SHP77 treated with DMSO at 0.1 percent for 48 hours (cell line): Measurements from ENCODE around the gene PRDM1.

Experiments
- DNase-seq: peaks from one replicate; lab custom pipeline; 2025; lab: John Stamatoyannopoulos, UW

Gene PRDM1

GRCh38 chr6:106116125-106116832, 30.1 kb downstream of the PRDM1 start:
- DNase-seq: no peak

- no peak for DNase-seq
Measured at GRCh38 chr6:106117579-106117978, 31.4 kb downstream of the PRDM1 start.

- no peak for DNase-seq
Measured at GRCh38 chr6:106118835-106119431, 32.8 kb downstream of the PRDM1 start.

- DNase-seq: no peak
Measured at GRCh38 chr6:106119546-106119945, 33.4 kb downstream of the PRDM1 start.

GRCh38 chr6:106120006-106120405, 33.9 kb downstream of the PRDM1 start:
- no peak for DNase-seq

- DNase-seq: no peak
Measured at GRCh38 chr6:106120406-106120805, 34.3 kb downstream of the PRDM1 start.

- no peak for DNase-seq
Measured at GRCh38 chr6:106122306-106122918, 36.3 kb downstream of the PRDM1 start.

- DNase-seq: no peak
Measured at GRCh38 chr6:106122938-106123656, 37.0 kb downstream of the PRDM1 start.

- no peak for DNase-seq
Measured at GRCh38 chr6:106124015-106124414, 37.9 kb downstream of the PRDM1 start.

GRCh38 chr6:106124437-106125430, 38.6 kb downstream of the PRDM1 start:
- no peak for DNase-seq

- no peak for DNase-seq
Measured at GRCh38 chr6:106125925-106126435, 39.8 kb downstream of the PRDM1 start.

GRCh38 chr6:106126482-106126881, 40.3 kb downstream of the PRDM1 start:
- no peak for DNase-seq

GRCh38 chr6:106128981-106129781, 43.0 kb downstream of the PRDM1 start:
- no peak for DNase-seq

- DNase-seq: no peak
Measured at GRCh38 chr6:106132153-106132698, 46.1 kb downstream of the PRDM1 start.

GRCh38 chr6:106133040-106133439, 46.9 kb downstream of the PRDM1 start:
- DNase-seq: no peak

- no peak for DNase-seq
Measured at GRCh38 chr6:106134087-106134770, 48.1 kb downstream of the PRDM1 start.

GRCh38 chr6:106134906-106135634, 48.9 kb downstream of the PRDM1 start:
- DNase-seq: no peak

- no peak for DNase-seq
Measured at GRCh38 chr6:106135911-106136571, 49.9 kb downstream of the PRDM1 start.
